Measurements from ENCODE around the gene SNX33. TPM values are rescaled to one million over a fixed set of nuclear protein-coding genes. Genes with fewer than 3 reads are reported as not detected.
A peak's percentile ranks its signal among the peaks of the same experiment; 100 is the strongest.
"Not testable (repeated sequence)": the region's sequence is repeated elsewhere in the genome, so short reads cannot be mapped to it uniquely, and the experiment has no call there.

The SNX33 gene
- total RNA-seq, 1 donor from 2014 or later, result 28.9 TPM

GRCh38 chr15:75686212-75686642 is 38.5 kb downstream of the SNX33 start:
- H3K4me1 ChIP-seq; H3K9me3 ChIP-seq; H3K36me3 ChIP-seq; intact Hi-C loops (cut with DNase I); H3K27ac ChIP-seq; H3K4me3 ChIP-seq; H3K27me3 ChIP-seq (ENCODE audit: low read depth): not testable (repeated sequence)
- DNase-seq, result peak; percentile 88
- peak; percentile 78 to 90 for ATAC-seq
- peak; percentile 87 for TF ChIP-seq CTCF (IDR thresholded peaks at IDR 0.05)

- no peaks in the 10 kb centered on the region for H3K36me3 ChIP-seq
- peaks cover 7% of the 10 kb centered on the region for H3K4me1 ChIP-seq
- H3K9me3 ChIP-seq, result no peaks in the 10 kb centered on the region
- ATAC-seq, result no peak
- H3K27ac ChIP-seq, result no peak overlapping the region
- intact Hi-C loops (cut with DNase I), result no loop called here
- no peak for DNase-seq
- no peak for TF ChIP-seq CTCF (IDR thresholded peaks at IDR 0.05)
- no peak overlapping the region for H3K4me3 ChIP-seq
- no peaks in the 10 kb centered on the region for H3K27me3 ChIP-seq (ENCODE audit: low read depth)
Measured at GRCh38 chr15:75687486-75688277, 40.0 kb downstream of the SNX33 start.

- Histone ChIP-seq H3K27me3 (ENCODE audit: low read depth) (no peaks in the 10 kb centered on the region), H3K4me1 (peaks cover 8% of the 10 kb centered on the region), H3K9me3 (no peaks in the 10 kb centered on the region), H3K4me3 (no peak overlapping the region), H3K36me3 (no peaks in the 10 kb centered on the region), H3K27ac (no peak overlapping the region)
- no peak for TF ChIP-seq CTCF (IDR thresholded peaks at IDR 0.05)
- DNase-seq, result no peak
- no peak for ATAC-seq
- intact Hi-C loops (cut with DNase I), result no loop called here
Measured at GRCh38 chr15:75688278-75688557, 40.5 kb downstream of the SNX33 start.

- no peaks in the 10 kb centered on the region for H3K36me3 ChIP-seq
- peaks cover 8% of the 10 kb centered on the region for H3K4me1 ChIP-seq
- no peaks in the 10 kb centered on the region for H3K27me3 ChIP-seq (ENCODE audit: low read depth)
- DNase-seq (no peak), ATAC-seq (no peak)
- H3K9me3 ChIP-seq, result no peaks in the 10 kb centered on the region
- intact Hi-C loops (cut with DNase I), result no loop called here
- TF ChIP-seq CTCF (IDR thresholded peaks at IDR 0.05), result no peak
- no peak overlapping the region for H3K4me3 ChIP-seq
- no peak overlapping the region for H3K27ac ChIP-seq
Measured at GRCh38 chr15:75688831-75689230, 41.1 kb downstream of the SNX33 start.

GRCh38 chr15:75689429-75689828 is 41.7 kb downstream of the SNX33 start:
- H3K36me3 ChIP-seq; intact Hi-C loops (cut with DNase I); ATAC-seq: not testable (repeated sequence)

GRCh38 chr15:75692311-75692710 is 44.6 kb downstream of the SNX33 start:
- H3K9me3 ChIP-seq; DNase-seq; ATAC-seq; H3K4me3 ChIP-seq; H3K27ac ChIP-seq; intact Hi-C loops (cut with DNase I); H3K27me3 ChIP-seq (ENCODE audit: low read depth); H3K36me3 ChIP-seq: not testable (repeated sequence)
- peaks cover 31% of the 10 kb centered on the region for H3K4me1 ChIP-seq

More at GRCh38 chr15:75689429-75689828, 41.7 kb downstream of the SNX33 start:
- H3K4me1 ChIP-seq, result peaks cover 13% of the 10 kb centered on the region
- not testable (repeated sequence) for H3K9me3 ChIP-seq; H3K27me3 ChIP-seq (ENCODE audit: low read depth); H3K4me3 ChIP-seq; H3K27ac ChIP-seq; DNase-seq

- H3K36me3 ChIP-seq; DNase-seq; intact Hi-C loops (cut with DNase I); H3K27ac ChIP-seq; H3K27me3 ChIP-seq (ENCODE audit: low read depth); H3K4me3 ChIP-seq; H3K9me3 ChIP-seq; ATAC-seq: not testable (repeated sequence)
- H3K4me1 ChIP-seq, result peaks cover 31% of the 10 kb centered on the region
Measured at GRCh38 chr15:75693028-75693427, 45.3 kb downstream of the SNX33 start.
